ENCODE measurements around the gene STPG4. TPM values are rescaled to one million over a fixed set of nuclear protein-coding genes. Genes with fewer than 3 reads are reported as not detected.
"Not testable (repeated sequence)": the region's sequence is repeated elsewhere in the genome, so short reads cannot be mapped to it uniquely, and the experiment has no call there.

STPG4 gene
- polyA plus RNA-seq, 3 donors, result 0.20 to 0.24 TPM; not detected in 1

- WGBS (ENCODE audit: insufficient coverage), result no CpG with 5 or more reads among the region's 3 CpGs
- no peaks in the 10 kb centered on the region for H3K4me1 ChIP-seq (ENCODE audit: control insufficient read depth in 1 of 2, insufficient read depth in 2 of 2, low read length in 2 of 2)
- no peak overlapping the region for H3K4me2 ChIP-seq (replicated peaks; ENCODE audit: extremely low read depth, low read length, poor library complexity, severe bottlenecking)
- H3K27me3 ChIP-seq (ENCODE audit: control insufficient read depth in 2 of 2, insufficient read depth in 2 of 2, low read length in 2 of 2), result no peaks in the 10 kb centered on the region
- Mint-ChIP-seq H3K4me1 (peaks cover 4% of the 10 kb centered on the region), H3K27me3 (ENCODE audit: low read depth in 3 of 3) (peaks cover 1 to 7% (median 3%) of the 10 kb centered on the region in 3 donors), H3K4me3 (no peak overlapping the region), H3K36me3 (peaks cover 7 to 9% of the 10 kb centered on the region in 2 donors), H3K27ac (no peak overlapping the region), H3K9me3 (peaks cover 0 to 6% (median 4%) of the 10 kb centered on the region in 7 donors)
- no peaks in the 10 kb centered on the region for H3K9me3 ChIP-seq (replicated peaks in 1 of 2; ENCODE audit: control insufficient read depth in 1 of 2, insufficient read depth in 1 of 2, low read length in 2 of 2)
- H3K79me2 ChIP-seq (ENCODE audit: insufficient read depth, low read length), result no peaks in the 10 kb centered on the region
- no peak for DNase-seq
- H4K20me1 ChIP-seq (ENCODE audit: insufficient read depth, low read length), result no peaks in the 10 kb centered on the region
- no peak for TF ChIP-seq CTCF (IDR thresholded peaks at IDR 0.05)
- intact Hi-C loops (cut with micrococcal nuclease), result no loop called here
- H2AFZ ChIP-seq (ENCODE audit: insufficient read depth, low read depth, low read length, poor library complexity, severe bottlenecking), result no peak overlapping the region
- H3K36me3 ChIP-seq (replicated peaks in 1 of 2; ENCODE audit: control insufficient read depth in 1 of 2, insufficient read depth in 2 of 2, low read length in 2 of 2), result no peaks in the 10 kb centered on the region
- no peak overlapping the region for H3K27ac ChIP-seq (ENCODE audit: low read depth in 1 of 2, low read length in 2 of 2)
- no peak overlapping the region for H3K4me3 ChIP-seq (replicated peaks in 1 of 3; ENCODE audit: low read depth in 2 of 3, low read length in 3 of 3)
- no peak overlapping the region for H3K9ac ChIP-seq (ENCODE audit: insufficient read depth, low read length, poor library complexity, severe bottlenecking)
These were observed 28.3 kb downstream of the STPG4 start for GRCh38 chr2:47126783-47127182.

GRCh38 chr2:47124740-47125139, 30.4 kb downstream of the STPG4 start:
- H3K4me2 ChIP-seq (replicated peaks; ENCODE audit: extremely low read depth, low read length, poor library complexity, severe bottlenecking); H3K4me3 ChIP-seq (replicated peaks in 1 of 3; ENCODE audit: low read depth in 2 of 3, low read length in 3 of 3); H3K4me3 Mint-ChIP-seq; H3K27ac Mint-ChIP-seq; H4K20me1 ChIP-seq (ENCODE audit: insufficient read depth, low read length); DNase-seq; H3K27ac ChIP-seq (ENCODE audit: low read depth in 1 of 2, low read length in 2 of 2); H2AFZ ChIP-seq (ENCODE audit: insufficient read depth, low read depth, low read length, poor library complexity, severe bottlenecking); H3K36me3 Mint-ChIP-seq; H3K36me3 ChIP-seq (replicated peaks in 1 of 2; ENCODE audit: control insufficient read depth in 1 of 2, insufficient read depth in 2 of 2, low read length in 2 of 2); H3K27me3 Mint-ChIP-seq (ENCODE audit: low read depth in 3 of 3); H3K9ac ChIP-seq (ENCODE audit: insufficient read depth, low read length, poor library complexity, severe bottlenecking); intact Hi-C loops (cut with micrococcal nuclease); H3K9me3 ChIP-seq (replicated peaks in 1 of 2; ENCODE audit: control insufficient read depth in 1 of 2, insufficient read depth in 1 of 2, low read length in 2 of 2); H3K9me3 Mint-ChIP-seq; H3K79me2 ChIP-seq (ENCODE audit: insufficient read depth, low read length); H3K4me1 ChIP-seq (ENCODE audit: control insufficient read depth in 1 of 2, insufficient read depth in 2 of 2, low read length in 2 of 2); H3K27me3 ChIP-seq (ENCODE audit: control insufficient read depth in 2 of 2, insufficient read depth in 2 of 2, low read length in 2 of 2): not testable (repeated sequence)
- peaks cover 16% of the 10 kb centered on the region for H3K4me1 Mint-ChIP-seq
- WGBS (ENCODE audit: insufficient coverage), result no CpG with 5 or more reads among the region's 4 CpGs

GRCh38 chr2:47120424-47120823, 34.7 kb downstream of the STPG4 start:
- not testable (repeated sequence) for H3K27ac Mint-ChIP-seq

More at GRCh38 chr2:47120424-47120823, 34.7 kb downstream of the STPG4 start:
- H3K27me3 Mint-ChIP-seq (ENCODE audit: low read depth in 3 of 3); H2AFZ ChIP-seq (ENCODE audit: insufficient read depth, low read depth, low read length, poor library complexity, severe bottlenecking); DNase-seq; H3K27ac ChIP-seq (ENCODE audit: low read depth in 1 of 2, low read length in 2 of 2); H3K36me3 Mint-ChIP-seq; H3K79me2 ChIP-seq (ENCODE audit: insufficient read depth, low read length); H3K9ac ChIP-seq (ENCODE audit: insufficient read depth, low read length, poor library complexity, severe bottlenecking); H3K4me1 ChIP-seq (ENCODE audit: control insufficient read depth in 1 of 2, insufficient read depth in 2 of 2, low read length in 2 of 2); H4K20me1 ChIP-seq (ENCODE audit: insufficient read depth, low read length); intact Hi-C loops (cut with micrococcal nuclease); H3K9me3 ChIP-seq (replicated peaks in 1 of 2; ENCODE audit: control insufficient read depth in 1 of 2, insufficient read depth in 1 of 2, low read length in 2 of 2); H3K36me3 ChIP-seq (replicated peaks in 1 of 2; ENCODE audit: control insufficient read depth in 1 of 2, insufficient read depth in 2 of 2, low read length in 2 of 2); H3K27me3 ChIP-seq (ENCODE audit: control insufficient read depth in 2 of 2, insufficient read depth in 2 of 2, low read length in 2 of 2); H3K9me3 Mint-ChIP-seq; H3K4me3 Mint-ChIP-seq; H3K4me2 ChIP-seq (replicated peaks; ENCODE audit: extremely low read depth, low read length, poor library complexity, severe bottlenecking); H3K4me3 ChIP-seq (replicated peaks in 1 of 3; ENCODE audit: low read depth in 2 of 3, low read length in 3 of 3): not testable (repeated sequence)
- WGBS (ENCODE audit: insufficient coverage), result 72% methylated on average over 2 of the region's 5 CpGs
- peaks cover 16% of the 10 kb centered on the region for H3K4me1 Mint-ChIP-seq

Measured in CD14-positive monocyte (primary cell).